HCT116 (cell line): Measurements from ENCODE around the gene CPEB3. TPM values are rescaled to one million over a fixed set of nuclear protein-coding genes. Genes with fewer than 3 reads are reported as not detected.

Experiments
- ATAC-seq: fragments of 200-7000 bp; cut with Tn5 transposase; 2 replicates; pipeline ENCODE4 v1.9.1; 2020; ENCODE audit warnings: mild to moderate bottlenecking, moderate library complexity
- BruUV-seq: library from RNA; stranded (reverse); fragments of 400-500 nt; replicated peaks from 2 replicates; lab custom pipeline; 2021; lab: Mats Ljungman, UMichigan
- CTCF ChIA-PET: fragments of 300-600 bp; sonication (Branson Sonifier 250); formaldehyde crosslinking; loops from one replicate; lab custom pipeline; 2021; ENCODE audit warnings: antibody characterized with exemption; lab: Charles Lee
- POLR2A ChIA-PET: fragments of 300-600, 350-600 bp; sonication (Branson Sonifier 250); formaldehyde crosslinking; loops from one replicate; lab custom pipeline; 2021; ENCODE audit warnings: antibody characterized with exemption; lab: Charles Lee
- RAD21 ChIA-PET, 2 experiments: fragments of 300-600 bp; sonication (Branson Sonifier 250); formaldehyde crosslinking; loops; one replicate each; lab custom pipeline; 2023; ENCODE audit warnings: low total read pairs in 2 of 2; ENCODE audit not compliant: uncharacterized antibody in 2 of 2, unreplicated experiment in 2 of 2, low non-redundant PET in 1 of 2; lab: Charles Lee
- DNase-seq: peaks from one replicate; pipeline ENCODE4 v3.0.0-alpha.2; 2010; ENCODE audit warnings: low read depth, low spot score
- H2AFZ ChIP-seq: fragments of 200-600 bp; shearing (Covaris generic), sonication (generic); 2 replicates; pipeline ENCODE4 v1.6.1; 2017; ENCODE audit warnings: low read depth, mixed run types, mixed read lengths, antibody characterized with exemption, low read length; ENCODE audit not compliant: poor library complexity, severe bottlenecking
- H3K27ac ChIP-seq: 2 replicates; pipeline ENCODE4 v1.5.1; 2012; ENCODE audit warnings: low read depth, low read length
- H3K27me3 ChIP-seq: fragments of 200-600 bp; sonication (generic); 2 replicates; pipeline ENCODE4 v1.6.1; 2016; ENCODE audit warnings: mixed run types, low read length, mixed read lengths; ENCODE audit not compliant: insufficient read depth
- H3K36me3 ChIP-seq, 2 experiments: fragments of 200-500 bp in 1 of 2; fragments of 200-600 bp in 1 of 2; sonication (Bioruptor generic) in 1 of 2; sonication (generic) in 1 of 2; 2 replicates each; pipeline versions ENCODE4 v1.5.1 to v1.6.1; 2014 to 2016; ENCODE audit warnings: low read length in 2 of 2, inconsistent platforms in 1 of 2, mixed read lengths in 1 of 2, mixed run types in 1 of 2; ENCODE audit not compliant: insufficient read depth in 2 of 2, control insufficient read depth in 1 of 2
- H3K4me1 ChIP-seq, 2 experiments: fragments of 200-600 bp in 1 of 2; sonication (generic) in 1 of 2; 2 replicates each; pipeline versions ENCODE4 v1.5.1 to v1.6.1; 2012 to 2017; ENCODE audit warnings: low read length in 2 of 2, inconsistent platforms in 1 of 2, mild to moderate bottlenecking in 1 of 2, mixed read lengths in 1 of 2, mixed run types in 1 of 2, moderate library complexity in 1 of 2; ENCODE audit not compliant: insufficient read depth in 2 of 2, control insufficient read depth in 1 of 2
- H3K4me2 ChIP-seq: fragments of 200-600 bp; sonication (generic); 2 replicates; pipeline ENCODE4 v1.6.1; 2017; ENCODE audit warnings: mixed run types, low read length, mixed read lengths
- H3K4me3 ChIP-seq, 2 experiments: fragments of 200-600 bp in 1 of 2; sonication (generic) in 1 of 2; replicated peaks in 1 of 2; 2 replicates each; pipeline ENCODE4 v1.5.1; 2011 to 2016; ENCODE audit warnings: low read length in 2 of 2, control low read depth in 1 of 2, low read depth in 1 of 2, mild to moderate bottlenecking in 1 of 2, mixed read lengths in 1 of 2, mixed run types in 1 of 2
- H3K79me2 ChIP-seq: fragments of 200-600 bp; sonication (generic); 2 replicates; pipeline ENCODE4 v1.6.1; 2017; ENCODE audit warnings: mild to moderate bottlenecking, mixed run types, low read length, moderate library complexity, mixed read lengths; ENCODE audit not compliant: insufficient read depth
- H3K9ac ChIP-seq: fragments of 200-600 bp; sonication (generic); 2 replicates; pipeline ENCODE4 v1.6.1; 2016; ENCODE audit warnings: low read length, mixed read lengths
- H3K9me2 ChIP-seq: fragments of 200-600 bp; sonication (generic), shearing (Covaris generic); 2 replicates; pipeline ENCODE4 v1.6.1; 2017; ENCODE audit warnings: mixed run types, mild to moderate bottlenecking, moderate library complexity; ENCODE audit not compliant: insufficient read depth
- H3K9me3 ChIP-seq, 2 experiments: fragments of 200-500 bp in 1 of 2; fragments of 200-600 bp in 1 of 2; sonication (Bioruptor generic) in 1 of 2; sonication (generic) in 1 of 2; 2 replicates each; pipeline ENCODE4 v1.6.1; 2014 to 2017; ENCODE audit warnings: low read length in 2 of 2, mixed read lengths in 2 of 2, inconsistent platforms in 1 of 2, low read depth in 1 of 2, mild to moderate bottlenecking in 1 of 2, mixed run types in 1 of 2, moderate library complexity in 1 of 2; ENCODE audit not compliant: control insufficient read depth in 1 of 2, insufficient read depth in 1 of 2
- H4K20me1 ChIP-seq: fragments of 200-600 bp; sonication (generic), shearing (Covaris generic); 2 replicates; pipeline ENCODE4 v1.6.1; 2017; ENCODE audit warnings: mixed run types, mild to moderate bottlenecking, moderate library complexity; ENCODE audit not compliant: insufficient read depth
- ATF3 ChIP-seq: IDR thresholded peaks from 2 replicates; pipeline ENCODE4 v1.6.1; 2012
- CBX3 ChIP-seq: IDR thresholded peaks from 2 replicates; pipeline ENCODE4 v1.6.1; 2012; ENCODE audit warnings: low read depth
- CEBPB ChIP-seq: IDR thresholded peaks from 2 replicates; pipeline ENCODE4 v1.6.1; 2012; ENCODE audit warnings: low read depth
- FOSL1 ChIP-seq: IDR thresholded peaks from 2 replicates; pipeline ENCODE4 v1.6.1; 2012; ENCODE audit warnings: low read depth
- JUND ChIP-seq: IDR thresholded peaks from 2 replicates; pipeline ENCODE4 v1.6.1; 2012
- POLR2AphosphoS5 ChIP-seq: IDR thresholded peaks from 2 replicates; pipeline ENCODE4 v1.6.1; 2011; ENCODE audit warnings: mild to moderate bottlenecking, low read depth, low read length, moderate library complexity
- REST ChIP-seq: IDR thresholded peaks from 2 replicates; pipeline ENCODE4 v1.6.1; 2012; ENCODE audit warnings: low read depth
- SP1 ChIP-seq: IDR thresholded peaks from 2 replicates; pipeline ENCODE4 v1.6.1; 2012; ENCODE audit warnings: low read depth
- SRF ChIP-seq: IDR thresholded peaks from 2 replicates; pipeline ENCODE4 v1.6.1; 2012; ENCODE audit warnings: low read depth
- TCF7L2 ChIP-seq: IDR thresholded peaks from 2 replicates; pipeline ENCODE4 v1.7.0; 2011; ENCODE audit warnings: borderline replicate concordance, inconsistent platforms; ENCODE audit not compliant: insufficient read depth, insufficient read length; ENCODE audit errors: extremely low read depth
- intact Hi-C: fragments of 100-400 bp; cut with micrococcal nuclease; formaldehyde crosslinking; loops from 2 replicates; pipeline ENCODE4 v1.10.0; 2022
- total RNA-seq: library from RNA; stranded (reverse); gene quantifications from one replicate; pipeline ENCODE4 v1.2.1, GENCODE V29; 2021; ENCODE audit not compliant: unreplicated experiment

CPEB3 gene
- total RNA-seq, 1 experiment from 2014 or later: 3.0 TPM

GRCh38 chr10:92180399-92180798, 110.5 kb downstream of the CPEB3 start:
- intact Hi-C loops: no loop called here
- no peaks in the 10 kb centered on the region for H4K20me1 ChIP-seq
- ATAC-seq (no peak), DNase-seq (no peak)
- H3K9me2 ChIP-seq: no peaks in the 10 kb centered on the region
- no peak overlapping the region for H3K27ac ChIP-seq
- no peaks in the 10 kb centered on the region for H3K9me3 ChIP-seq
- no peak overlapping the region for H3K9ac ChIP-seq
- no TSS peak for BruUV-seq
- no peaks in the 10 kb centered on the region for H3K79me2 ChIP-seq
- ChIA-PET CTCF (no interaction called here), RAD21 (no interaction called here), POLR2A (no interaction called here)
- no peaks in the 10 kb centered on the region for H3K36me3 ChIP-seq
- no peaks in the 10 kb centered on the region for H3K4me1 ChIP-seq
- no peak overlapping the region for H3K4me3 ChIP-seq
- no peaks in the 10 kb centered on the region for H3K27me3 ChIP-seq
- no peak overlapping the region for H3K4me2 ChIP-seq
- no peak overlapping the region for H2AFZ ChIP-seq
- no peak for TF ChIP-seq CBX3
- no peak for TF ChIP-seq REST
- TF ChIP-seq TCF7L2: no peak
- no peak for TF ChIP-seq SP1
- no peak for TF ChIP-seq CEBPB
- TF ChIP-seq POLR2AphosphoS5: no peak
- TF ChIP-seq JUND: no peak
- TF ChIP-seq FOSL1: no peak
- TF ChIP-seq SRF: no peak
- no peak for TF ChIP-seq ATF3
